Measurements from ENCODE around the gene SNRPN.

The SNRPN gene

GRCh38 chr15:24954783-24955530, at the start of gene SNRPN, which contains the start of gene SNURF:
Gene SNRPN (plus strand): TSS chr15:24954987. CDS start chr15:24974454, 19,467 bp downstream.
Gene SNURF (plus strand): TSS chr15:24954987. CDS start chr15:24955049, 62 bp downstream.
- TF ChIP-seq, protein P1, sequence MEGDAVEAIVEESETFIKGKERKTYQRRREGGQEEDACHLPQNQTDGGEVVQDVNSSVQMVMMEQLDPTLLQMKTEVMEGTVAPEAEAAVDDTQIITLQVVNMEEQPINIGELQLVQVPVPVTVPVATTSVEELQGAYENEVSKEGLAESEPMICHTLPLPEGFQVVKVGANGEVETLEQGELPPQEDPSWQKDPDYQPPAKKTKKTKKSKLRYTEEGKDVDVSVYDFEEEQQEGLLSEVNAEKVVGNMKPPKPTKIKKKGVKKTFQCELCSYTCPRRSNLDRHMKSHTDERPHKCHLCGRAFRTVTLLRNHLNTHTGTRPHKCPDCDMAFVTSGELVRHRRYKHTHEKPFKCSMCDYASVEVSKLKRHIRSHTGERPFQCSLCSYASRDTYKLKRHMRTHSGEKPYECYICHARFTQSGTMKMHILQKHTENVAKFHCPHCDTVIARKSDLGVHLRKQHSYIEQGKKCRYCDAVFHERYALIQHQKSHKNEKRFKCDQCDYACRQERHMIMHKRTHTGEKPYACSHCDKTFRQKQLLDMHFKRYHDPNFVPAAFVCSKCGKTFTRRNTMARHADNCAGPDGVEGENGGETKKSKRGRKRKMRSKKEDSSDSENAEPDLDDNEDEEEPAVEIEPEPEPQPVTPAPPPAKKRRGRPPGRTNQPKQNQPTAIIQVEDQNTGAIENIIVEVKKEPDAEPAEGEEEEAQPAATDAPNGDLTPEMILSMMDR (IDR thresholded peaks at IDR 0.05; ENCODE audit: low read depth, low read length, poor library complexity, severe bottlenecking): no peak
- H3K27me3 ChIP-seq (ENCODE audit: control insufficient read depth, low read length): no peaks in the 10 kb centered on the region
- H3K4me3 ChIP-seq (ENCODE audit: low read length): peak within 1 kb of the TSS; percentile 91
- H3K4me1 ChIP-seq (ENCODE audit: control insufficient read depth, low read length): peaks cover 11% of the 10 kb centered on the region; the same call in 1 of the 2 replicates
- H3K79me2 ChIP-seq (ENCODE audit: control insufficient read depth, low read length): peaks cover 51% of the 10 kb centered on the region
- no peaks in the 10 kb centered on the region for H3K36me3 ChIP-seq (ENCODE audit: control insufficient read depth, low read length)
- H3K27ac ChIP-seq (ENCODE audit: low read depth, low read length): 0 out of 2 replicates have a peak within 1 kb of the TSS, but pooled peaks have one; percentile 48
- no peaks in the 10 kb centered on the region for H4K20me1 ChIP-seq (ENCODE audit: control insufficient read depth, insufficient read depth, low read depth, low read length)
- H3K4me2 ChIP-seq (ENCODE audit: low read length): peak within 1 kb of the TSS; percentile 64
- no peaks in the 10 kb centered on the region for H3K9me2 ChIP-seq (replicated peaks; ENCODE audit: control insufficient read depth, low read length)
- no peaks in the 10 kb centered on the region for H3K9me3 ChIP-seq (ENCODE audit: control insufficient read depth, insufficient read depth, low read length)
- H3F3A ChIP-seq (ENCODE audit: control insufficient read depth, insufficient read depth): no peaks in the 10 kb centered on the region

DNA sequence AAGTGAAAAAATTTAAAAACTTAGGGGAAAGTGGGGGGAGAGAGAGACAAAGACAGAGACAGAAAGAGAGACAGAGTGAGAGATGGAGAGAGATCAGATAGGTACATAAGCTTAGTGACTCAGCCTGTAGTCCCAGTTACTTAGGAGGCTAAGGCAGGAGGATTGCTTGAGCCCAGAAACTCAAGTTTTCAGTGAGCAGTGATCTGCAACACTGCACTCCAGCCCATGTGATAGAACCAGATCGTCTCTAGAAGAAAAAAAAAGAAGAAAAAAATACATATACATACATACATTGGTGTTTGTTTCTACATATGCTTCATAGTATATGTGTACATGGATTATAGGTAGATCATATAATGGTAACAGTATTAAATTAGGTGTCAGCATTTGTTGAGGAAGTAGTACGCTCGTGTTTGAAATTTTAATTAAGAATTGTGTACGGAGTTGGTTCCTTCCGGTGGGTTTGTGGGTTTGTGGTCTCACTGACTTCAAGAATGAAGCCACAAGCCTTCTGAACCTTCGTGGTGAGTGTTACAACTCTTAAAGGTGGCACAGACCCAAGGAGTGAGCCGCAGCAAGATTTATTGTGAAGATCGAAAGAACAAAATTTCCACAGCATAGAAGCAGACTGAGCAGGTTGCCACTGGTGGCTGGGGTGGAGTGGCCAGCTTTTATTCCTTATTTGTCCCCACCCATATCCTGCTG, 38.3 kb upstream of the SNRPN start:
- no peak overlapping the region for H3K4me3 ChIP-seq (ENCODE audit: low read length)
- H3F3A ChIP-seq (ENCODE audit: control insufficient read depth, insufficient read depth): no peaks in the 10 kb centered on the region
- no peaks in the 10 kb centered on the region for H3K36me3 ChIP-seq (ENCODE audit: control insufficient read depth, low read length)
- H3K4me2 ChIP-seq (ENCODE audit: low read length): no peak overlapping the region
- H3K4me1 ChIP-seq (ENCODE audit: control insufficient read depth, low read length): no peaks in the 10 kb centered on the region
- no peak for TF ChIP-seq EZH2phosphoT487 (IDR thresholded peaks at IDR 0.05; ENCODE audit: borderline replicate concordance, low read length)
- TF ChIP-seq, protein P1 (IDR thresholded peaks at IDR 0.05; ENCODE audit: low read depth, low read length, poor library complexity, severe bottlenecking): no peak
- H3K79me2 ChIP-seq (ENCODE audit: control insufficient read depth, low read length): no peaks in the 10 kb centered on the region
- H3K27ac ChIP-seq (ENCODE audit: low read depth, low read length): no peak overlapping the region
- H4K20me1 ChIP-seq (ENCODE audit: control insufficient read depth, insufficient read depth, low read depth, low read length): no peaks in the 10 kb centered on the region
- H3K9me2 ChIP-seq (replicated peaks; ENCODE audit: control insufficient read depth, low read length): no peaks in the 10 kb centered on the region
- peaks cover 3% of the 10 kb centered on the region; the same call in 1 of the 2 replicates for H3K9me3 ChIP-seq (ENCODE audit: control insufficient read depth, insufficient read depth, low read length)
- no peaks in the 10 kb centered on the region for H3K27me3 ChIP-seq (ENCODE audit: control insufficient read depth, low read length)

- Histone ChIP-seq H3K9me3 (ENCODE audit: control insufficient read depth, insufficient read depth, low read length) (peaks cover 3% of the 10 kb centered on the region; the same call in 1 of the 2 replicates), H3K4me2 (ENCODE audit: low read length) (no peak overlapping the region), H3K27me3 (ENCODE audit: control insufficient read depth, low read length) (no peaks in the 10 kb centered on the region), H3K4me3 (ENCODE audit: low read length) (no peak overlapping the region), H3K9me2 (replicated peaks; ENCODE audit: control insufficient read depth, low read length) (no peaks in the 10 kb centered on the region), H4K20me1 (ENCODE audit: control insufficient read depth, insufficient read depth, low read depth, low read length) (no peaks in the 10 kb centered on the region), H3F3A (ENCODE audit: control insufficient read depth, insufficient read depth) (no peaks in the 10 kb centered on the region), H3K27ac (ENCODE audit: low read depth, low read length) (no peak overlapping the region), H3K79me2 (ENCODE audit: control insufficient read depth, low read length) (no peaks in the 10 kb centered on the region), H3K36me3 (ENCODE audit: control insufficient read depth, low read length) (no peaks in the 10 kb centered on the region), H3K4me1 (ENCODE audit: control insufficient read depth, low read length) (no peaks in the 10 kb centered on the region)
- TF ChIP-seq, protein P1 (IDR thresholded peaks at IDR 0.05; ENCODE audit: low read depth, low read length, poor library complexity, severe bottlenecking): no peak
- TF ChIP-seq EZH2phosphoT487 (IDR thresholded peaks at IDR 0.05; ENCODE audit: borderline replicate concordance, low read length): no peak
Measured at GRCh38 chr15:24917431-24917830, 37.4 kb upstream of the SNRPN start.

Measured in DOHH2 (cell line).